T-helper 9 cell (primary cell): ENCODE data around the gene CNTNAP5.

ENCODE experiments used
- DNase-seq: peaks from one replicate; pipeline ENCODE4 v3.0.0-alpha.2; 2020

Gene CNTNAP5

GRCh38 chr2:124478761-124479160, 453.7 kb downstream of the CNTNAP5 start:
- no peak for DNase-seq

- DNase-seq, result no peak
These were observed 455.9 kb downstream of the CNTNAP5 start for GRCh38 chr2:124480958-124481357.

- DNase-seq, result no peak
These were observed 457.0 kb downstream of the CNTNAP5 start for GRCh38 chr2:124482044-124482443.

- no peak for DNase-seq
These were observed 457.5 kb downstream of the CNTNAP5 start for GRCh38 chr2:124482551-124482950.

- no peak for DNase-seq
These were observed 460.6 kb downstream of the CNTNAP5 start for GRCh38 chr2:124485659-124486058.

- DNase-seq, result no peak
These were observed 464.6 kb downstream of the CNTNAP5 start for GRCh38 chr2:124489686-124490085.

GRCh38 chr2:124501575-124502152, 476.6 kb downstream of the CNTNAP5 start:
- no peak for DNase-seq

GRCh38 chr2:124514236-124514635, 489.1 kb downstream of the CNTNAP5 start:
- no peak for DNase-seq

- DNase-seq, result no peak
These were observed 495.9 kb downstream of the CNTNAP5 start for GRCh38 chr2:124520953-124521352.

GRCh38 chr2:124523096-124523495, 498.0 kb downstream of the CNTNAP5 start:
- no peak for DNase-seq

GRCh38 chr2:124524155-124524915, 499.2 kb downstream of the CNTNAP5 start:
- DNase-seq, result no peak

GRCh38 chr2:124526221-124526620, 501.1 kb downstream of the CNTNAP5 start:
- no peak for DNase-seq

- no peak for DNase-seq
These were observed 505.1 kb downstream of the CNTNAP5 start for GRCh38 chr2:124530203-124530602.

GRCh38 chr2:124533226-124533954, 508.3 kb downstream of the CNTNAP5 start:
- DNase-seq, result no peak

- DNase-seq, result no peak
These were observed 508.9 kb downstream of the CNTNAP5 start for GRCh38 chr2:124534028-124534427.

- DNase-seq, result no peak
These were observed 510.7 kb downstream of the CNTNAP5 start for GRCh38 chr2:124535816-124536215.

GRCh38 chr2:124536591-124536990, 511.5 kb downstream of the CNTNAP5 start:
- DNase-seq, result no peak

GRCh38 chr2:124538549-124538948, 513.5 kb downstream of the CNTNAP5 start:
- no peak for DNase-seq

GRCh38 chr2:124540805-124541204, 515.7 kb downstream of the CNTNAP5 start:
- no peak for DNase-seq

- DNase-seq, result no peak
These were observed 518.0 kb downstream of the CNTNAP5 start for GRCh38 chr2:124542932-124543640.

- DNase-seq, result no peak
These were observed 522.6 kb downstream of the CNTNAP5 start for GRCh38 chr2:124547700-124548099.

- no peak for DNase-seq
These were observed 533.3 kb downstream of the CNTNAP5 start for GRCh38 chr2:124558277-124558905.

- no peak for DNase-seq
These were observed 534.1 kb downstream of the CNTNAP5 start for GRCh38 chr2:124559236-124559635.
